ENCODE results near the gene ATRNL1.

- TF ChIP-seq, protein P1, sequence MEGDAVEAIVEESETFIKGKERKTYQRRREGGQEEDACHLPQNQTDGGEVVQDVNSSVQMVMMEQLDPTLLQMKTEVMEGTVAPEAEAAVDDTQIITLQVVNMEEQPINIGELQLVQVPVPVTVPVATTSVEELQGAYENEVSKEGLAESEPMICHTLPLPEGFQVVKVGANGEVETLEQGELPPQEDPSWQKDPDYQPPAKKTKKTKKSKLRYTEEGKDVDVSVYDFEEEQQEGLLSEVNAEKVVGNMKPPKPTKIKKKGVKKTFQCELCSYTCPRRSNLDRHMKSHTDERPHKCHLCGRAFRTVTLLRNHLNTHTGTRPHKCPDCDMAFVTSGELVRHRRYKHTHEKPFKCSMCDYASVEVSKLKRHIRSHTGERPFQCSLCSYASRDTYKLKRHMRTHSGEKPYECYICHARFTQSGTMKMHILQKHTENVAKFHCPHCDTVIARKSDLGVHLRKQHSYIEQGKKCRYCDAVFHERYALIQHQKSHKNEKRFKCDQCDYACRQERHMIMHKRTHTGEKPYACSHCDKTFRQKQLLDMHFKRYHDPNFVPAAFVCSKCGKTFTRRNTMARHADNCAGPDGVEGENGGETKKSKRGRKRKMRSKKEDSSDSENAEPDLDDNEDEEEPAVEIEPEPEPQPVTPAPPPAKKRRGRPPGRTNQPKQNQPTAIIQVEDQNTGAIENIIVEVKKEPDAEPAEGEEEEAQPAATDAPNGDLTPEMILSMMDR (IDR thresholded peaks at IDR 0.05; ENCODE audit: poor library complexity, severe bottlenecking), result no peak
- TF ChIP-seq MXI1 (conservative IDR thresholded peaks at IDR 0.05; ENCODE audit: poor library complexity, severe bottlenecking), result no peak
- TF ChIP-seq EZH2 (IDR thresholded peaks at IDR 0.05; ENCODE audit: borderline replicate concordance, insufficient read depth, low read length, poor library complexity, severe bottlenecking), result no peak
- TF ChIP-seq REST (IDR thresholded peaks at IDR 0.05; ENCODE audit: borderline replicate concordance), result no peak
- TF ChIP-seq EP300 (conservative IDR thresholded peaks at IDR 0.05; ENCODE audit: poor library complexity, severe bottlenecking), result no peak
- TF ChIP-seq POLR2AphosphoS5 (IDR thresholded peaks at IDR 0.05), result no peak
- TF ChIP-seq SMC3 (conservative IDR thresholded peaks at IDR 0.05; ENCODE audit: poor library complexity), result no peak
Measured at GRCh38 chr10:115046686-115047236, 46.4 kb upstream of the ATRNL1 start.
